H1 (cell line): ENCODE results near the gene AP1M2. TPM values are rescaled to one million over a fixed set of nuclear protein-coding genes. Genes with fewer than 3 reads are reported as not detected.
A peak's percentile ranks its signal among the peaks of the same experiment; 100 is the strongest.

Experiments used
- CTCF ChIA-PET: fragments of 300-600 bp; sonication (Branson Sonifier 250); formaldehyde crosslinking; loops from one replicate; lab custom pipeline; 2021; ENCODE audit not compliant: partially characterized antibody; lab: Charles Lee
- POLR2A ChIA-PET: fragments of 300-600 bp; sonication (Branson Sonifier 250); formaldehyde crosslinking; loops from one replicate; lab custom pipeline; 2021; ENCODE audit warnings: inconsistent platforms; ENCODE audit not compliant: partially characterized antibody; lab: Charles Lee
- DNase-seq, 2 experiments: peaks; one replicate each; pipeline versions ENCODE4 v3.0.0 to v3.0.0-alpha.2; 2010 to 2022; ENCODE audit warnings: low spot score in 2 of 2, low read depth in 1 of 2, mixed read lengths in 1 of 2
- FAIRE-seq: peaks from 2 replicates; lab custom pipeline; 2011; peaks lifted over from hg19 to GRCh38; lab: Jason Lieb, UNC
- H2AFZ ChIP-seq: 2 replicates; pipeline ENCODE4 v1.8.1; 2012; ENCODE audit warnings: low read length, inconsistent platforms
- H2AK5ac ChIP-seq: 2 replicates; pipeline ENCODE4 v1.6.1; 2013; ENCODE audit warnings: low read depth, low read length
- H2BK120ac ChIP-seq: replicated peaks from 2 replicates; pipeline ENCODE3; 2013; ENCODE audit warnings: low read depth, low read length, inconsistent platforms
- H2BK12ac ChIP-seq: 2 replicates; pipeline ENCODE4 v1.6.1; 2013; ENCODE audit warnings: low read depth, low read length
- H2BK15ac ChIP-seq: 2 replicates; pipeline ENCODE4 v1.6.1; 2013; ENCODE audit warnings: low read length
- H2BK20ac ChIP-seq: 2 replicates; pipeline ENCODE4 v1.6.1; 2013; ENCODE audit warnings: low read length
- H2BK5ac ChIP-seq: 2 replicates; pipeline ENCODE4 v1.6.1; 2013; ENCODE audit warnings: low read depth, low read length
- H3K14ac ChIP-seq: 2 replicates; pipeline ENCODE4 v1.6.1; 2013; ENCODE audit warnings: inconsistent platforms; ENCODE audit not compliant: insufficient read length
- H3K18ac ChIP-seq: 2 replicates; pipeline ENCODE4 v1.6.1; 2013; ENCODE audit warnings: low read length; ENCODE audit errors: extremely low read depth
- H3K23ac ChIP-seq: 2 replicates; pipeline ENCODE4 v1.6.1; 2013; ENCODE audit warnings: inconsistent platforms; ENCODE audit not compliant: insufficient read length
- H3K23me2 ChIP-seq: 2 replicates; pipeline ENCODE4 v1.6.1; 2013; ENCODE audit warnings: low read depth, low read length
- H3K27ac ChIP-seq: 2 replicates; pipeline ENCODE4 v1.6.1; 2011; ENCODE audit warnings: low read depth, low read length, inconsistent platforms
- H3K27me3 ChIP-seq, 4 experiments: replicated peaks in 1 of 4; 1 replicate in 1 of 4; 2 replicates in 3 of 4; pipeline versions ENCODE4 v1.6.1 to v1.8.1; 2011 to 2013; ENCODE audit warnings: low read length in 3 of 4, mild to moderate bottlenecking in 3 of 4, inconsistent platforms in 2 of 4, mixed read lengths in 2 of 4, moderate library complexity in 1 of 4; ENCODE audit not compliant: control insufficient read depth in 3 of 4, insufficient read depth in 3 of 4; ENCODE audit errors: extremely low read depth in 1 of 4
- H3K36me3 ChIP-seq, 4 experiments: 2 replicates each; pipeline versions ENCODE4 v1.6.1 to v1.8.1; 2011 to 2013; ENCODE audit warnings: mild to moderate bottlenecking in 4 of 4, low read length in 3 of 4, moderate library complexity in 2 of 4, control low read depth in 1 of 4, inconsistent platforms in 1 of 4; ENCODE audit not compliant: insufficient read depth in 4 of 4, control insufficient read depth in 2 of 4
- H3K4ac ChIP-seq: replicated peaks from 2 replicates; pipeline ENCODE3; 2013; ENCODE audit warnings: low read length, low read depth, mixed read lengths, inconsistent platforms; ENCODE audit not compliant: insufficient read length
- H3K4me1 ChIP-seq, 4 experiments: replicated peaks in 1 of 4; 1 replicate in 1 of 4; 2 replicates in 3 of 4; pipeline versions ENCODE4 v1.6.1 to v1.8.1; 2011 to 2013; ENCODE audit warnings: low read length in 3 of 4, inconsistent platforms in 2 of 4, mixed read lengths in 1 of 4; ENCODE audit not compliant: insufficient read depth in 4 of 4, control insufficient read depth in 3 of 4
- H3K4me2 ChIP-seq, 2 experiments: 2 replicates each; pipeline versions ENCODE4 v1.6.1 to v1.8.1; 2011 to 2013; ENCODE audit warnings: low read depth in 2 of 2, low read length in 2 of 2, control low read depth in 1 of 2, inconsistent platforms in 1 of 2, mild to moderate bottlenecking in 1 of 2; ENCODE audit not compliant: insufficient read depth in 1 of 2
- H3K4me3 ChIP-seq, 4 experiments: fragments of 200-600, 300-600 bp in 1 of 4; sonication (generic), shearing (Covaris generic), sonication (Bioruptor Twin) in 1 of 4; 2 replicates each; pipeline versions ENCODE4 v1.5.1 to v1.8.1; 2011 to 2016; ENCODE audit warnings: low read length in 4 of 4, low read depth in 3 of 4, control low read depth in 2 of 4, inconsistent platforms in 2 of 4, mild to moderate bottlenecking in 2 of 4, mixed read lengths in 1 of 4, moderate library complexity in 1 of 4; ENCODE audit not compliant: insufficient read depth in 2 of 4; ENCODE audit errors: extremely low read depth in 1 of 4
- H3K56ac ChIP-seq: replicated peaks from 2 replicates; pipeline ENCODE3; 2013; ENCODE audit warnings: low read depth, mild to moderate bottlenecking, mixed read lengths, low read length, inconsistent platforms; ENCODE audit not compliant: insufficient read length
- H3K79me1 ChIP-seq: 2 replicates; pipeline ENCODE4 v1.6.1; 2013; ENCODE audit warnings: low read depth, low read length, control low read depth
- H3K79me2 ChIP-seq, 2 experiments: 2 replicates each; pipeline versions ENCODE4 v1.6.1 to v1.8.1; 2012 to 2013; ENCODE audit warnings: low read length in 2 of 2, mild to moderate bottlenecking in 2 of 2, inconsistent platforms in 1 of 2; ENCODE audit not compliant: insufficient read depth in 2 of 2, control insufficient read depth in 1 of 2
- H3K9ac ChIP-seq, 4 experiments: replicated peaks in 1 of 4; 1 replicate in 1 of 4; 2 replicates in 3 of 4; pipeline versions ENCODE4 v1.6.1 to v1.8.1; 2011 to 2013; ENCODE audit warnings: low read depth in 3 of 4, low read length in 3 of 4, control low read depth in 2 of 4, mild to moderate bottlenecking in 2 of 4, moderate library complexity in 2 of 4, inconsistent platforms in 1 of 4; ENCODE audit errors: extremely low read depth in 1 of 4
- H3K9me3 ChIP-seq, 2 experiments: 2 replicates each; pipeline versions ENCODE4 v1.6.1 to v1.8.1; 2012 to 2013; ENCODE audit warnings: mild to moderate bottlenecking in 2 of 2, moderate library complexity in 2 of 2, control low read depth in 1 of 2, inconsistent platforms in 1 of 2, low read depth in 1 of 2, low read length in 1 of 2, mixed read lengths in 1 of 2; ENCODE audit not compliant: insufficient read depth in 2 of 2
- H4K20me1 ChIP-seq, 2 experiments: replicated peaks in 1 of 2; 2 replicates each; pipeline versions ENCODE3 to v1.8.1; 2011 to 2013; ENCODE audit warnings: inconsistent platforms in 2 of 2, low read length in 2 of 2, mild to moderate bottlenecking in 1 of 2; ENCODE audit not compliant: insufficient read depth in 2 of 2, control insufficient read depth in 1 of 2
- H4K5ac ChIP-seq: 2 replicates; pipeline ENCODE4 v1.6.1; 2013; ENCODE audit warnings: low read length, low read depth, mixed read lengths, inconsistent platforms; ENCODE audit not compliant: insufficient read length
- H4K8ac ChIP-seq: 2 replicates; pipeline ENCODE4 v1.8.0; 2013; ENCODE audit warnings: mild to moderate bottlenecking, moderate library complexity, low read length, inconsistent platforms; ENCODE audit not compliant: insufficient read depth; ENCODE audit errors: extremely low read depth
- H4K91ac ChIP-seq: replicated peaks from 2 replicates; pipeline ENCODE3; 2013; ENCODE audit warnings: low read length, mixed read lengths, inconsistent platforms; ENCODE audit not compliant: insufficient read length
- HDAC2 ChIP-seq, 2 experiments: fragments of 300-600 bp in 1 of 2; sonication (generic) in 1 of 2; IDR thresholded peaks; 2 replicates each; pipeline ENCODE4 v1.6.1; 2011 to 2012; ENCODE audit warnings: low read depth in 2 of 2, low read length in 2 of 2, mild to moderate bottlenecking in 2 of 2, moderate library complexity in 2 of 2, borderline replicate concordance in 1 of 2, inconsistent platforms in 1 of 2
- POLR2A ChIP-seq, 2 experiments: IDR thresholded peaks; 1 replicate in 1 of 2; 2 replicates in 1 of 2; pipeline ENCODE4 v1.6.1; 2011; ENCODE audit warnings: low read depth in 2 of 2, low read length in 2 of 2, mild to moderate bottlenecking in 2 of 2; ENCODE audit errors: control extremely low read depth in 1 of 2
- SIN3A ChIP-seq, 2 experiments: IDR thresholded peaks in 1 of 2; conservative IDR thresholded peaks in 1 of 2; 2 replicates each; pipeline ENCODE4 v1.6.1; 2011 to 2012; ENCODE audit warnings: low read length in 2 of 2, improper control_type of control experiment in 1 of 2, low read depth in 1 of 2, mild to moderate bottlenecking in 1 of 2
- WGBS, 2 experiments: shearing (Covaris generic) in 1 of 2; methylation state at CpG; one replicate each; pipeline versions ENCODE4 v1.1.6 to v1.1.7; 2013 to 2015; ENCODE audit warnings: low lambda C conversion rate in 2 of 2, mixed read lengths in 2 of 2, inconsistent platforms in 1 of 2, low coverage in 1 of 2, missing lambda C conversion rate in 1 of 2; ENCODE audit not compliant: insufficient replicate concordance in 2 of 2, insufficient coverage in 1 of 2, insufficient read length in 1 of 2; ENCODE audit errors: extremely low coverage in 1 of 2, missing lambda C conversion rate in 1 of 2; 5-methylcytosine and 5-hydroxymethylcytosine counted together
- polyA plus RNA-seq, 7 experiments: library from polyadenylated mRNA; depleted of rRNA in 3 of 7; stranded (reverse) in 5 of 7; unstranded in 2 of 7; fragments of >200 nt in 5 of 7; fragments of 200-250 nt in 2 of 7; gene quantifications; 1 replicate in 5 of 7; 2 replicates in 1 of 7; 4 replicates in 1 of 7; pipeline versions ENCODE4 v1.2.1 to v1.2.3, GENCODE V29; 2011 to 2013; ENCODE audit warnings: missing spikeins in 2 of 7, mixed read lengths in 2 of 7
- total RNA-seq: library from RNA; stranded (reverse); fragmentation: NEBNext Ultra II Directional; extraction: Animal tissue kit (Norgen Biotek cat#: 25700); gene quantifications from 2 replicates; pipeline ENCODE4 v1.2.1, GENCODE V29; 2021

Gene AP1M2
- total and polyA plus RNA-seq, 2 of the 8 experiments (the other 6 are each of a cell fraction or from before 2014, with no cell fraction given), result 140 to 161 TPM

GRCh38 chr19:10625762-10626138 is 38.6 kb upstream of the AP1M2 start:
- POLR2A ChIA-PET, result interaction anchor here (0.6 to 3.8 kb wide), 20 partner anchors 9 to 84 kb away, joined by 3 to 26 read pairs (median 4); no protein-coding TSS in a partner anchor
- H3K9me3 ChIP-seq, result no peaks in the 10 kb centered on the region
- no peak for FAIRE-seq
- H3K9ac ChIP-seq, result peak overlapping the region; percentile 83 to 96 (median 86)
- H3K4me2 ChIP-seq, result peak overlapping the region; percentile 92 to 93
- WGBS, 2 experiments, result 11% methylated on average over 6 of the region's 10 CpGs; no CpG with 5 or more reads in 1 of the 2 experiments
- peak overlapping the region; percentile 97 for H3K14ac ChIP-seq
- H3K4me1 ChIP-seq, result peaks cover 4 to 9% (median 8%) of the 10 kb centered on the region in 4 experiments
- 0 out of 2 replicates have a peak overlapping the region, but pooled peaks have one; percentile 39 for H2AK5ac ChIP-seq
- peak overlapping the region; percentile 95; the same call in 1 of the 2 replicates for H2BK12ac ChIP-seq
- H4K20me1 ChIP-seq, result no peaks in the 10 kb centered on the region
- peak overlapping the region; percentile 89 for H4K91ac ChIP-seq
- H2AFZ ChIP-seq, result no peak overlapping the region
- peak overlapping the region; percentile 83 for H3K27ac ChIP-seq
- H3K36me3 ChIP-seq, result peaks cover 4 to 25% (median 19%) of the 10 kb centered on the region in 4 experiments; a peak in 6 of 8 replicates
- CTCF ChIA-PET, result interaction anchor here (1.4 to 4.0 kb wide), 3 partner anchors 18 to 56 kb away, joined by 3 to 31 read pairs (median 18); no protein-coding TSS in a partner anchor
- H3K79me1 ChIP-seq, result peaks cover 3% of the 10 kb centered on the region
- peak in 1 of 2 experiments; percentile 81; a peak in 1 of 3 replicates for TF ChIP-seq POLR2A (IDR thresholded peaks at IDR 0.05; ENCODE audit: control extremely low read depth in 1 of 2, low read depth in 2 of 2, low read length in 2 of 2)
- no peak for TF ChIP-seq HDAC2 (IDR thresholded peaks at IDR 0.05; ENCODE audit: borderline replicate concordance in 1 of 2, low read depth in 2 of 2, low read length in 2 of 2)
- TF ChIP-seq SIN3A (conservative IDR thresholded peaks at IDR 0.05 in 1 of 2, IDR thresholded peaks at IDR 0.05 in 1 of 2; ENCODE audit: low read depth in 1 of 2, low read length in 2 of 2), result 0 out of 4 replicates have a peak, but pooled peaks of 1 of the 2 experiments have one; percentile 2
- H3K4me3 ChIP-seq, result peak overlapping the region; percentile 84 to 92 (median 87)
- peak overlapping the region; percentile 81 for H4K5ac ChIP-seq
- H3K27me3 ChIP-seq, result no peaks in the 10 kb centered on the region
- H3K4ac ChIP-seq, result peak overlapping the region; percentile 91
- DNase-seq, result no peak
- H2BK5ac ChIP-seq, result peak overlapping the region; percentile 93
- peak overlapping the region; percentile 87 for H3K18ac ChIP-seq
- peak overlapping the region; percentile 99 for H4K8ac ChIP-seq
- peaks cover 0 to 8% of the 10 kb centered on the region in 2 experiments; a peak in 2 of 4 replicates for H3K79me2 ChIP-seq
- H3K23me2 ChIP-seq, result peaks cover 9% of the 10 kb centered on the region; the same call in 1 of the 2 replicates
- H3K23ac ChIP-seq, result peak overlapping the region; percentile 99
- peak overlapping the region; percentile 54 for H2BK120ac ChIP-seq
- H2BK20ac ChIP-seq, result no peak overlapping the region
- no peak overlapping the region for H2BK15ac ChIP-seq
- peak overlapping the region; percentile 95 for H3K56ac ChIP-seq
